Fibroblast of skin of back (primary cell): ENCODE data around the gene MPST.
"Not testable (repeated sequence)": the region's sequence is repeated elsewhere in the genome, so short reads cannot be mapped to it uniquely, and the experiment has no call there.

Experiments used
- DNase-seq: peaks from one replicate; pipeline ENCODE4 v3.0.0-alpha.2; 2013

The MPST gene

GRCh38 chr22:37062702-37063381 is 43.3 kb downstream of the MPST start:
- no peak for DNase-seq

DNA sequence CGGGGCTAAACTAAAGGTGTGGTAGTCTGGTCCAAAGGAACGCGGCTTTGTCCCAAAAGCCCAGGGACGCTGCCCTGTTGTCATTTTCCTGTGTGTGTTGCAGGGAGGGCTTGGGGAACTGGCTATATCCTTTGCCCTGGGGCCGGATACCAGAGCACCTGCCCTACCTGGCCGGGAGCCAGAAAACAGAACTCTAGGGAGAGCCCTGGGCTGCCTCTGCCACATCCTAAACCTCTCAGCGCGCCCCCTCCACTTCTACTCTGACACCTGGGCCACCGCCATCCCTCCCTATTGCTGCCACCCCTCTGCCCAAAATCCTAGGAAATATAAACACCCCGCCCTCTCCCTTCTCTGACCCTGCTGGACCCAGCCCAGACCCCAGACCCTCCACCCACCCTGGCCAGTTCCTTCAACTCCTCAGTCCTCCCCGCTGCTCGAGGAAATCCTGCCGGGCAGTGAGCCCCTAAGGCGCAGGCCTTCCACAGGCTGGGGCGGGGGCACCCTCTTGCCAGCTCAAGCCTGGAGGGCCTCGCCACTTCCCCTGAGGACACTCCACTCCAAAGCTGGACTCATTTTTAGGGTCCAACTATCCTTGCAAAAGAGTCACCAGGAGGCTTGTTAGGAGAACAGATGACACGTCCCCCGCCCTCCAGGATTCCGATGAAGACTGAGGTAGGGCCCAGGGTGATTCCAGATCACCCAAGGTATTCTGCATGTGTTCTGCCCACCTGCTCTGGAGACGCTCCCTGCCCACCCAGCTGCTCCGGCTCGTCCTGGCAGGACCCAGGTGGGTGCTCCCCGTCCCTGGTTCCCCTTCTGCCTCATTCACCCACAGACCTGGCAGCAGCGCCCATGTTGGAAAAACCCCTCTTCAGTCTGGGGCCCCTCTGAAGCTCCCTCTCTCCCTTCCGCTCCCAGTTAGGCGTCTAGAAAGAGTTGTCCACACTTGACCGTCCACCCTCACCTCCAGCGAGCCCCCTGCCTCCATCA is 44.2 kb downstream of the MPST start:
- DNase-seq = no peak

DNA sequence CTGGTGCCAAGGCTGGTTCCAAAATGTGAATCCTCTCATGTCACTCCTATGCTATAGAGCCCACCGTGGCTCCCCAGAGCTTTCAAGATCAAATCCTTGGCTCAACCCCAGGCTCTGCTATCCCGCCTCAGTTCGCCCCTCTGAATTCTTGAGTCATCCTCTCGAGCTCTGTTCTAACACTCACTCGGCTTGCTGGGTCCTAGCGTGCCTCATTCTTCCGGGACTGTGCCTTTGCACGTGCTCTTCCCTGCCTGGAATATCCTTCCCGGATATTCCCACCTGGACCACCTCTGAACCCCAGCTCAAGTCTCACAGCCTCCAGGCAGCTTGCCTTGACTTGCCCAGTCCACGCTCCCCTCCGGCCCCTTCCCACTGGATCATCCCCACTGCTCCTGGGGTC is 45.0 kb downstream of the MPST start:
- DNase-seq = no peak

DNA sequence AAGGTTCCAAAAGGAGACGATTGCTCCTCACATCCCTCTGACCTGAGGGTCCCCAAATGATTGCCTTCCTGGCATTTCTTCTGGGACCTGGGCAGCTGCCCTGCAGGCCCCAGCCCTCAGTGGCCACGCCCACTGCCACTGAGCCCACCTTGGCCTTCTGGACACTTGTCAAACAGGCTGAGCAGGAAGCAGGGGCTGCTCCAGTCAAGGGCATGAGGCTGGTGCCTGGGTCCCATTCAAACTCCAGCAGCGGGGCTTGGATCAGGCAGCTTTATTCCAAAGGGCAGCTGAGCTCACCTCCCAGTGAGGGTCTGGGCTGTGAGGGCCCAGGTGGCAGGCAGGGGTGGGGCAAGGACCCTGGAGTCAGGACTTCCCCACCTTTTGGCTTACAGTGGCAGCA is 45.6 kb downstream of the MPST start:
- DNase-seq = no peak

DNA sequence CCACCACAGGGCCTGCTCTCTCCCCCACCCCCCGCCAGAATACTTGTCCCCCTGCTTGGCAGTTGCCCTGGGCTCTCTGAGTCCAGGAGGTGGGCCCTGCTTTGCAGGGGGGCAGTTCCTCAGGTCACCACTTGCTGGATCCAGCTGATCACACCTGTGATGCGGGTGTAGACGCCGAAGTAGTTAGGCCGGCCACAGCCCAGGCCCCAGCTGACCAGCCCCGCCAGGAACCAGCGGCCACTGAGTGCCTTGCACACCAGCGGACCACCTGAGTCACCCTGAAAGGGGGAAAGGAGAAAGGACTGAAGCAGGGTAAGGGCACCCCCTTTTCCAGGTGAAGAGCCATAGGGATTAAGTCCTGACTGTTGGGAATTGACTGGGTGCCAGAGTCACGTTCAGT is 46.4 kb downstream of the MPST start:
- no peak for DNase-seq

DNA sequence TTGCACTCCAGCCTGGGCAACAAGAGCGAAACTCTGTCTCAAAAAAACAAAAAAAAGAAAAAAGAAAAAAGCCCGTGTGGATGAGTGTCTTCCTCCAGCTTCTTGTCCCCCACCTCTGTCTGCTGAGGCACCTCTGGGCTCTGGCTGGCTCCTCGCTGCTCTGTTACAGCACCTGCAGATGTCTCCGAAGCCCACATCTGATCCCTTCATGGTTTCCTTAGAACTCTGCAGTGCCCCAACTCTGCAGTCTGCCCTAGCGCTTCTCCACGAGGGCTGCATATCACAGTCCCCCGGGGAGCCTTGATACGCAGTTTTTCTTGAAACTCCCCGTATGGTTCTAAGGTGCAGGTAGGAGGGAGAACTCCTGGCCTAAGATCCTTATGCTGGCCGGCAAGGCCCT is 47.9 kb downstream of the MPST start:
- DNase-seq = no peak

GRCh38 chr22:37068859-37069258 is 49.3 kb downstream of the MPST start:
- DNase-seq = no peak

- no peak for DNase-seq
These were observed 49.8 kb downstream of the MPST start for GRCh38 chr22:37069319-37069718.

DNA sequence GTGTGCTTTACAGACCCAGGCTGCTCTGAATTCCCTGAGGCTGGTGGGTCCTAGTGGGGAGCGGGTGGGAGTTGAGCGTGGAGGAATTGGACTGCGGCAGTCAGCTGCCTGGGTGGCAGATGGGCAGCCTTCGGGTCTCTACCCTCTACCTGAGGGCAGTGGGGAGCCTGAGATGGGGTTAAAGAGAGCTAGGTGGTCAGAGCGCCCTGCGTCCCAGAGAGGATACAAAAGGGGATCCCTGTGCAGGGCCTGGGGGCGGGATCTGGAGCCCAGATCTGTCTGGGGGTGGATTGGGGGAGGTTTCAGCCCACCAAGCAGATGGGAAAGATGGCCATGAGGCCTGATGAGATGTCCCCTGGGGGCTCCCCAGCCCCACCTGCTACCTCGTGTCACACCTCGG is 50.2 kb downstream of the MPST start:
- no peak for DNase-seq

GRCh38 chr22:37070334-37070733 is 50.8 kb downstream of the MPST start:
- no peak for DNase-seq

GRCh38 chr22:37070744-37071143 is 51.2 kb downstream of the MPST start:
- no peak for DNase-seq

- not testable (repeated sequence) for DNase-seq
These were observed 52.5 kb downstream of the MPST start for GRCh38 chr22:37071850-37072592.

GRCh38 chr22:37072673-37073072 is 53.1 kb downstream of the MPST start:
- DNase-seq = no peak

- DNase-seq = no peak
These were observed 55.0 kb downstream of the MPST start for GRCh38 chr22:37074537-37074936.

- no peak for DNase-seq
These were observed 55.5 kb downstream of the MPST start for GRCh38 chr22:37075046-37075445.

GRCh38 chr22:37075822-37076433 is 56.4 kb downstream of the MPST start:
- DNase-seq = no peak

GRCh38 chr22:37077802-37078448 is 58.4 kb downstream of the MPST start:
- DNase-seq = peak; percentile 31

GRCh38 chr22:37079158-37079557 is 59.6 kb downstream of the MPST start:
- no peak for DNase-seq
